ENCODE results near the gene CSTB. TPM values are rescaled to one million over a fixed set of nuclear protein-coding genes. Genes with fewer than 3 reads are reported as not detected.

CSTB gene
- total RNA-seq, 1 experiment from 2014 or later: 151 TPM

DNA sequence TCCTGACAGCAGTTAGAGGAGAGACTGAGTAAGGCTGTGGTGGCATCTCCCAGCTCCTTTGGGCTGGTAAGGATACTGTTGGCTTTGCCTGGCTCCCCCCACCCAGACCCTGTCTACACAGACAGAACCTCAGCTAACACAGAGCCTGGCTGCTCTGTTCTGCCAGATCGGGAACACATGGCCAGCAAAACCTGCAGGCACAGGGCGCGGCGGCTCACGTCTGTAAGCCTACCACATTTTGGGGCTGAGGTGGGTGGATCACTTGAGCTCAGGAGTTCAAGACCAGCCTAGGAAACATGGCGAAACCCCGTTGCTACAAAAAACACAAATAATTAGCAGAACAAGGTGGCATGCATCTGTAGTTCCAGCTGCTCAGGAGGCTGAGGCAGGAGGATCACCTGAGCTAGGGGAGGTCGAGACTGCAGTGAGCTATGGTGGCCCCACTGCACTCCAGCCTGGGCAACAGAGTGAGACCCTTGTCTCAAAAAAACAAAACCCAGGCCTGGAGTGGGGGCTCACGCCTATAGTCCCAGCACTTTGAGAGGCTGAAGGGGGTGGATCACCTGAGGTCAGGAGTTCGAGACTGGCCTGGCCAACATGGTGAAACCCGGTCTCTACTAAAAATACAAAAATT, 6.7 kb downstream of the CSTB start:
- ChIA-PET CTCF (no interaction called here), POLR2A (ENCODE audit: unreplicated experiment) (no interaction called here)
- Histone ChIP-seq H3K9me3 (ENCODE audit: low read length) (no peaks in the 10 kb centered on the region), H4K20me1 (ENCODE audit: low read length) (peaks cover 14% of the 10 kb centered on the region), H3K4me2 (ENCODE audit: low read length) (no peak overlapping the region), H3K27ac (ENCODE audit: low read length) (peak overlapping the region; percentile 97), H3K27me3 (ENCODE audit: low read length) (no peaks in the 10 kb centered on the region), H3K4me1 (ENCODE audit: insufficient read depth, low read length) (peaks cover 38% of the 10 kb centered on the region), H3K9ac (ENCODE audit: low read length) (no peak overlapping the region), H3K79me2 (ENCODE audit: low read length) (peaks cover 14% of the 10 kb centered on the region), H3K9me2 (replicated peaks; ENCODE audit: low read length) (no peaks in the 10 kb centered on the region), H3K4me3 (ENCODE audit: low read length) (no peak overlapping the region), H2AFZ (ENCODE audit: low read length) (no peak overlapping the region), H3F3A (ENCODE audit: low read length, unreplicated experiment) (peaks cover 19% of the 10 kb centered on the region), H3K36me3 (ENCODE audit: low read depth, low read length) (peaks cover 16% of the 10 kb centered on the region)
- ATAC-seq: no peak
- no peak for DNase-seq
- intact Hi-C loops (cut with micrococcal nuclease): no loop called here
- no TSS peak for BruUV-seq (replicated peaks)
- TF ChIP-seq CTCF (conservative IDR thresholded peaks at IDR 0.05; ENCODE audit: low read depth, low read length): no peak
- TF ChIP-seq EZH2phosphoT487 (IDR thresholded peaks at IDR 0.05; ENCODE audit: borderline replicate concordance, low read length): no peak
- TF ChIP-seq EZH2 (IDR thresholded peaks at IDR 0.05; ENCODE audit: low read length, unreplicated experiment): no peak

- Histone ChIP-seq H3K4me1 (ENCODE audit: insufficient read depth, low read length) (peaks cover 33% of the 10 kb centered on the region), H2AFZ (ENCODE audit: low read length) (no peak overlapping the region), H3K4me3 (ENCODE audit: low read length) (no peak overlapping the region), H3K4me2 (ENCODE audit: low read length) (peak overlapping the region; percentile 68; the same call in 1 of the 2 replicates), H3K9me2 (replicated peaks; ENCODE audit: low read length) (no peaks in the 10 kb centered on the region), H3K27ac (ENCODE audit: low read length) (peak overlapping the region; percentile 97), H3K79me2 (ENCODE audit: low read length) (peaks cover 8% of the 10 kb centered on the region), H3K36me3 (ENCODE audit: low read depth, low read length) (peaks cover 9% of the 10 kb centered on the region), H3F3A (ENCODE audit: low read length, unreplicated experiment) (peaks cover 15% of the 10 kb centered on the region), H4K20me1 (ENCODE audit: low read length) (peaks cover 8% of the 10 kb centered on the region), H3K27me3 (ENCODE audit: low read length) (no peaks in the 10 kb centered on the region), H3K9ac (ENCODE audit: low read length) (peak overlapping the region; percentile 89), H3K9me3 (ENCODE audit: low read length) (no peaks in the 10 kb centered on the region)
- BruUV-seq (replicated peaks): no TSS peak
- intact Hi-C loops (cut with micrococcal nuclease): loop anchor here (1.0 kb wide), 1 partner anchor 51 kb away; no protein-coding TSS in a partner anchor
- no peak for TF ChIP-seq EZH2phosphoT487 (IDR thresholded peaks at IDR 0.05; ENCODE audit: borderline replicate concordance, low read length)
- no peak for TF ChIP-seq CTCF (conservative IDR thresholded peaks at IDR 0.05; ENCODE audit: low read depth, low read length)
- TF ChIP-seq EZH2 (IDR thresholded peaks at IDR 0.05; ENCODE audit: low read length, unreplicated experiment): no peak
- ChIA-PET POLR2A (ENCODE audit: unreplicated experiment) (no interaction called here), CTCF (no interaction called here)
- DNase-seq (no peak), ATAC-seq (no peak)
Measured at GRCh38 chr21:43768868-43769167, 7.3 kb downstream of the CSTB start.
